B cell (primary cell): ENCODE data around the gene DOCK1.

Source experiments
- EZH2 ChIP-seq: IDR thresholded peaks from 2 replicates; pipeline ENCODE4 v1.6.1; 2012; ENCODE audit warnings: borderline replicate concordance, low read depth, mild to moderate bottlenecking, moderate library complexity, low read length; ENCODE audit not compliant: insufficient read depth, poor library complexity, severe bottlenecking
- TF ChIP-seq, protein P1 (sequence below): fragments of 200-600 bp; IDR thresholded peaks from one replicate; pipeline ENCODE4 v1.8.0; 2022; ENCODE audit warnings: antibody characterized with exemption, mild to moderate bottlenecking

DNA sequence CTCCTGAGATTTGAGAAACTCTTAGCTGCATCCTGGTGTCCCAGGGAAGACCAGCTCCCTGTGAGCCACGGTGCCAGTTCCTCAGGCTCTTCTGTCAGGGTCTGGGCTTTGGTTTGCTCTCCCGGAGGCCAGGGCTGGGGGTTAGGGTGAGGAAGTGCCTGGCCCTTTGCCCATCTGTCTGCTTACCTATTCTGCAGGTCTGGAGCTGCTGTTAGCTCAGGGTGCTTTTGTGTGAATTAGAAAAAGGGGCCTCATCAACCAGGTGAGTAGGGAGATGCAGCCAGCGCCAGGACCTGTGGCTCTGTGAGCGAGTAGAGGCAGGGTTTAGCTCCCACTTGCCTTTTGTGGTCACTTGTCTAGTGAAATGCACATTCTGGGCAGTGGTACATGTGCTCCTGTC is 109.4 kb downstream of the DOCK1 start:
- TF ChIP-seq, protein P1, sequence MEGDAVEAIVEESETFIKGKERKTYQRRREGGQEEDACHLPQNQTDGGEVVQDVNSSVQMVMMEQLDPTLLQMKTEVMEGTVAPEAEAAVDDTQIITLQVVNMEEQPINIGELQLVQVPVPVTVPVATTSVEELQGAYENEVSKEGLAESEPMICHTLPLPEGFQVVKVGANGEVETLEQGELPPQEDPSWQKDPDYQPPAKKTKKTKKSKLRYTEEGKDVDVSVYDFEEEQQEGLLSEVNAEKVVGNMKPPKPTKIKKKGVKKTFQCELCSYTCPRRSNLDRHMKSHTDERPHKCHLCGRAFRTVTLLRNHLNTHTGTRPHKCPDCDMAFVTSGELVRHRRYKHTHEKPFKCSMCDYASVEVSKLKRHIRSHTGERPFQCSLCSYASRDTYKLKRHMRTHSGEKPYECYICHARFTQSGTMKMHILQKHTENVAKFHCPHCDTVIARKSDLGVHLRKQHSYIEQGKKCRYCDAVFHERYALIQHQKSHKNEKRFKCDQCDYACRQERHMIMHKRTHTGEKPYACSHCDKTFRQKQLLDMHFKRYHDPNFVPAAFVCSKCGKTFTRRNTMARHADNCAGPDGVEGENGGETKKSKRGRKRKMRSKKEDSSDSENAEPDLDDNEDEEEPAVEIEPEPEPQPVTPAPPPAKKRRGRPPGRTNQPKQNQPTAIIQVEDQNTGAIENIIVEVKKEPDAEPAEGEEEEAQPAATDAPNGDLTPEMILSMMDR, result no peak
- TF ChIP-seq EZH2, result no peak
